Transverse colon (tissue), 4 donors: ENCODE data around the gene HEBP2. TPM values are rescaled to one million over a fixed set of nuclear protein-coding genes. Genes with fewer than 3 reads are reported as not detected.

Experiments used
- DNase-seq: peaks from one replicate; pipeline ENCODE4 v3.0.0-alpha.2; 2019
- H3K27ac ChIP-seq, 4 donors: fragments of 200-600 bp; sonication (generic); 2 replicates each; pipeline ENCODE4 v1.5.1; 2016 to 2018; ENCODE audit warnings: inconsistent platforms in 4 of 4
- H3K27me3 ChIP-seq: fragments of 200-600 bp; sonication (generic); 2 replicates; pipeline ENCODE4 v1.5.1; 2017; ENCODE audit warnings: inconsistent platforms
- H3K36me3 ChIP-seq, 4 donors: fragments of 200-600 bp; sonication (generic); 2 replicates each; pipeline ENCODE4 v1.5.1; 2017 to 2019; ENCODE audit warnings: inconsistent platforms in 4 of 4
- H3K4me1 ChIP-seq, 4 donors: fragments of 200-600 bp; sonication (generic); 2 replicates each; pipeline ENCODE4 v1.5.1; 2017 to 2020; ENCODE audit warnings: inconsistent platforms in 4 of 4
- H3K4me3 ChIP-seq, 4 donors: fragments of 200-600 bp; sonication (generic); 1 replicate in 1 of 4; 2 replicates in 3 of 4; pipeline versions ENCODE4 v1.5.1 to v1.6.1; 2017 to 2019; ENCODE audit warnings: inconsistent platforms in 4 of 4
- H3K9me3 ChIP-seq, 2 donors: fragments of 200-600 bp; sonication (generic); 2 replicates each; pipeline ENCODE4 v1.5.1; 2017 to 2019; ENCODE audit warnings: inconsistent platforms in 2 of 2
- EP300 ChIP-seq: sonication (generic); formaldehyde crosslinking; IDR thresholded peaks from one replicate; pipeline ENCODE4 v1.6.1; 2017; ENCODE audit warnings: antibody characterized with exemption, low read depth
- POLR2A ChIP-seq: fragments of 450-650 bp; IDR thresholded peaks from one replicate; pipeline ENCODE4 v1.6.1; 2016; ENCODE audit warnings: antibody characterized with exemption, mild to moderate bottlenecking, moderate library complexity
- POLR2AphosphoS5 ChIP-seq, 3 donors: sonication (generic); formaldehyde crosslinking; IDR thresholded peaks; one replicate each; pipeline ENCODE4 v1.6.1; 2016; ENCODE audit warnings: antibody characterized with exemption in 3 of 3
- WGBS, 2 donors: methylation state at CpG; one replicate each; pipeline ENCODE4 v1.1.5; 2018; ENCODE audit warnings: low coverage in 1 of 2; 5-methylcytosine and 5-hydroxymethylcytosine counted together
- in situ Hi-C, 4 donors: fragments of 200-750 bp; cut with MboI; loops; one replicate each; pipeline versions ENCODE4 v1.15.0 to v1.15.1; 2017; ENCODE audit warnings: low sequenced_read_pairs in 3 of 4, low pct_ligation_motif_present in 1 of 4, low pct_unique_long_range_greater_than_20kb in 1 of 4
- intact Hi-C: fragments of 100-400 bp; cut with DNase I; formaldehyde crosslinking; loops from one replicate; pipeline ENCODE4 v1.15.1; 2023; ENCODE audit warnings: low total_unique reads
- small RNA-seq, 4 donors: library from RNA; depleted of rRNA; stranded (forward); fragments of <200 nt; gene quantifications; one replicate each; pipeline ENCODE3, GENCODE V24; 2016
- total RNA-seq, 4 donors: library from RNA; depleted of rRNA; stranded (reverse); fragments of >200 nt; gene quantifications; one replicate each; pipeline ENCODE4 v1.1.0, GENCODE V29; 2016
- TF ChIP-seq, protein P1 (sequence below), 5 experiments: fragments of 200-600 bp in 3 of 5; fragments of 450-650 bp in 2 of 5; sonication (generic) in 3 of 5; IDR thresholded peaks; 1 replicate in 2 of 5; 2 replicates in 3 of 5; pipeline ENCODE4 v1.5.1; 2016 to 2017; ENCODE audit warnings: antibody characterized with exemption in 5 of 5, inconsistent platforms in 3 of 5, mild to moderate bottlenecking in 2 of 5, moderate library complexity in 1 of 5

The HEBP2 gene
- total RNA-seq, 4 donors from 2014 or later, result 33.3 to 77.8 (median 73.4) TPM

DNA sequence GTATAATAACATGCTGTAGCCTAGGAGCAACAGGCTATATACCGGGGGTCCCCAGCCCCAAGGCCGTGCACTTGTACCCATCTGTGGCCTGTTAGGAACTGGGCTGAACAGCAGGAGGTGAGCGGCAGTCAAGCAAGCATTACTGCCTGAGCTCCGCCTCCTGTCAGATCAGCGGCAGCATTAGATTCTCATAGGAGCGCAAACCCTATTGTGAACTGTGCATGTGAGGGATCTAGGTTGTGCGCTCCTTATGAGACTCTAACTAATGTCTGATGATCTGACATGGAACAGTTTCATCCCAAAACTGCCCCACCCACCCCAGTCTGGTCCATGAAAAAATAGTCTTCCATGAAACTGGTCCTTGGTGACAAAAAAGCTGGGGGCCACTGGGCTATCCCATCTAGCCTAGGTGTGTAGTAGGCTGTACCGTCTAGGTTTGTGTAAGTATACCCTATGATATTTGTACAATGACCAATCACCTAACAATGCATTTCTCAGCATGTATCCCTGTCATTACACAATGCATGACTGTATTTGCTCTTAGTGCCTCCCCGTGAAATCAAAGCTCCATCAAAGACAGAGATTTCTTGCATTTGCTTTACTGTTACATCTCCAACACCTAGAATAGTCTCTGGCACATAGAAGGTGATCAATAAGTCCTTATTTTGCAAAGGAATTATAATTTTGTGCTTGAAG lies 64.4 kb downstream of the HEBP2 start:
- TF ChIP-seq, protein P1, sequence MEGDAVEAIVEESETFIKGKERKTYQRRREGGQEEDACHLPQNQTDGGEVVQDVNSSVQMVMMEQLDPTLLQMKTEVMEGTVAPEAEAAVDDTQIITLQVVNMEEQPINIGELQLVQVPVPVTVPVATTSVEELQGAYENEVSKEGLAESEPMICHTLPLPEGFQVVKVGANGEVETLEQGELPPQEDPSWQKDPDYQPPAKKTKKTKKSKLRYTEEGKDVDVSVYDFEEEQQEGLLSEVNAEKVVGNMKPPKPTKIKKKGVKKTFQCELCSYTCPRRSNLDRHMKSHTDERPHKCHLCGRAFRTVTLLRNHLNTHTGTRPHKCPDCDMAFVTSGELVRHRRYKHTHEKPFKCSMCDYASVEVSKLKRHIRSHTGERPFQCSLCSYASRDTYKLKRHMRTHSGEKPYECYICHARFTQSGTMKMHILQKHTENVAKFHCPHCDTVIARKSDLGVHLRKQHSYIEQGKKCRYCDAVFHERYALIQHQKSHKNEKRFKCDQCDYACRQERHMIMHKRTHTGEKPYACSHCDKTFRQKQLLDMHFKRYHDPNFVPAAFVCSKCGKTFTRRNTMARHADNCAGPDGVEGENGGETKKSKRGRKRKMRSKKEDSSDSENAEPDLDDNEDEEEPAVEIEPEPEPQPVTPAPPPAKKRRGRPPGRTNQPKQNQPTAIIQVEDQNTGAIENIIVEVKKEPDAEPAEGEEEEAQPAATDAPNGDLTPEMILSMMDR (IDR thresholded peaks at IDR 0.05), result no peak
- TF ChIP-seq EP300 (no peak), POLR2A (no peak), POLR2AphosphoS5 (IDR thresholded peaks at IDR 0.05) (no peak)

More for the DNA sequence above, 64.4 kb downstream of the HEBP2 start:
- Histone ChIP-seq H3K9me3 (no peaks in the 10 kb centered on the region), H3K4me1 (no peaks in the 10 kb centered on the region), H3K36me3 (peaks cover 0 to 21% (median 3%) of the 10 kb centered on the region in 4 donors), H3K27ac (no peak overlapping the region), H3K27me3 (no peaks in the 10 kb centered on the region), H3K4me3 (no peak overlapping the region)
- DNase-seq, result no peak
- intact Hi-C loops, result no loop called here
- in situ Hi-C loops, result no loop called here
- WGBS, 2 donors, result 92 to 93% methylated on average over 8 to 9 of the region's 9 CpGs

Small RNA genes lying within 50 kb of the gene (small RNA-seq; reads per million reads assigned to genes)
- gene AL031003.1 (0 reads per million in 4 donors), gene AL391669.1 (0 reads per million in 4 donors), gene MIR3145 (0 to 0.70 (median 0.09) reads per million in 4 donors)

Other genes starting within 250 kb of the HEBP2 start
- 10 to 100 TPM in 3 of 4 donors, 1 to 10 TPM in 1; 6.7 to 17.1 (median 13.2) TPM for gene ARFGEF3, start 242.3 kb upstream of the HEBP2 start, total RNA-seq
- not detected for gene PBOV1, start 185.7 kb upstream of the HEBP2 start, total RNA-seq
- under 1 TPM in 1 of 4 donors, not detected in 3; 0.96 TPM for gene SMIM28, start 26.3 kb upstream of the HEBP2 start, total RNA-seq
- gene NHSL1, start 95.3 kb downstream of the HEBP2 start, total RNA-seq, result 100 to 1,000 TPM in 2 of 4 donors, 10 to 100 TPM in 2; 73.2 to 117 (median 98.0) TPM